Kidney (tissue), 14 donors: ENCODE results near the gene ASCL1. TPM values are rescaled to one million over a fixed set of nuclear protein-coding genes. Genes with fewer than 3 reads are reported as not detected.

Experiments used
- DNase-seq, 5 donors: peaks; one replicate each; pipeline ENCODE4 v3.0.0-alpha.2; 2013 to 2020
- FAIRE-seq: peaks from 2 replicates; lab custom pipeline; 2012; peaks lifted over from hg19 to GRCh38; lab: Jason Lieb, UNC
- H3K27ac ChIP-seq, 2 donors: one replicate each; pipeline ENCODE4 v1.7.0; 2013; ENCODE audit warnings: low read depth in 2 of 2, low read length in 2 of 2, inconsistent platforms in 1 of 2
- H3K27me3 ChIP-seq: one replicate; pipeline ENCODE4 v1.7.1; 2013; ENCODE audit warnings: low read length, inconsistent platforms; ENCODE audit not compliant: control insufficient read depth, insufficient read depth
- H3K36me3 ChIP-seq, 3 donors: one replicate each; pipeline versions ENCODE4 v1.7.0 to v1.7.1; 2013; ENCODE audit warnings: low read length in 3 of 3, control low read depth in 1 of 3, inconsistent platforms in 1 of 3; ENCODE audit not compliant: insufficient read depth in 3 of 3, control insufficient read depth in 2 of 3
- H3K4me1 ChIP-seq, 3 donors: one replicate each; pipeline versions ENCODE4 v1.7.0 to v1.7.1; 2013; ENCODE audit warnings: low read length in 3 of 3, inconsistent platforms in 1 of 3, low read depth in 1 of 3; ENCODE audit not compliant: control insufficient read depth in 2 of 3, insufficient read depth in 2 of 3
- H3K4me3 ChIP-seq, 3 donors: one replicate each; pipeline versions ENCODE4 v1.7.0 to v1.8.1; 2013; ENCODE audit warnings: low read length in 3 of 3, control low read depth in 1 of 3, inconsistent platforms in 1 of 3
- H3K9ac ChIP-seq, 3 donors: one replicate each; pipeline versions ENCODE4 v1.7.0 to v1.7.1; 2013; ENCODE audit warnings: low read length in 3 of 3, control low read depth in 1 of 3, inconsistent platforms in 1 of 3
- H3K9me3 ChIP-seq, 3 donors: one replicate each; pipeline versions ENCODE4 v1.7.0 to v1.7.1; 2013; ENCODE audit warnings: low read length in 3 of 3, control low read depth in 1 of 3, inconsistent platforms in 1 of 3; ENCODE audit not compliant: control insufficient read depth in 2 of 3, insufficient read depth in 1 of 3
- CTCF ChIP-seq: IDR thresholded peaks from 3 replicates; pipeline ENCODE4 v1.5.1; 2012; ENCODE audit warnings: mild to moderate bottlenecking, moderate library complexity, borderline replicate concordance; ENCODE audit not compliant: insufficient read depth; ENCODE audit errors: extremely low read depth
- intact Hi-C: fragments of 100-400 bp; cut with DNase I; formaldehyde crosslinking; loops from one replicate; pipeline ENCODE4 v1.11.1; 2022
- polyA plus RNA-seq: library from polyadenylated mRNA; stranded (reverse); fragments of 350-450 nt; fragmentation: Illumina TruSeq; extraction: RNeasy Lipid Tissue Mini Kit (QIAGEN cat#74804); gene quantifications from one replicate; pipeline ENCODE4 v1.2.3, GENCODE V29; 2014; ENCODE audit warnings: low read depth, low replicate concordance; ENCODE audit not compliant: insufficient read depth
- total RNA-seq: library from RNA; stranded (reverse); fragmentation: NEBNext Ultra II Directional; extraction: Animal tissue kit (Norgen Biotek cat#: 25700); gene quantifications from one replicate; pipeline ENCODE4 v1.2.1, GENCODE V29; 2021
- donor health status: control.
- donor health status: control.
- donor health status: control.
- donor health status: control.
- donor health status: control.
- donor health status: DM: yes; HTN: yes; CAD: no.
- donor health status: Normal renal cell carcinoma (clear cell type).

The ASCL1 gene
- total and polyA plus RNA-seq, 2 donors from 2014 or later = not detected

DNA sequence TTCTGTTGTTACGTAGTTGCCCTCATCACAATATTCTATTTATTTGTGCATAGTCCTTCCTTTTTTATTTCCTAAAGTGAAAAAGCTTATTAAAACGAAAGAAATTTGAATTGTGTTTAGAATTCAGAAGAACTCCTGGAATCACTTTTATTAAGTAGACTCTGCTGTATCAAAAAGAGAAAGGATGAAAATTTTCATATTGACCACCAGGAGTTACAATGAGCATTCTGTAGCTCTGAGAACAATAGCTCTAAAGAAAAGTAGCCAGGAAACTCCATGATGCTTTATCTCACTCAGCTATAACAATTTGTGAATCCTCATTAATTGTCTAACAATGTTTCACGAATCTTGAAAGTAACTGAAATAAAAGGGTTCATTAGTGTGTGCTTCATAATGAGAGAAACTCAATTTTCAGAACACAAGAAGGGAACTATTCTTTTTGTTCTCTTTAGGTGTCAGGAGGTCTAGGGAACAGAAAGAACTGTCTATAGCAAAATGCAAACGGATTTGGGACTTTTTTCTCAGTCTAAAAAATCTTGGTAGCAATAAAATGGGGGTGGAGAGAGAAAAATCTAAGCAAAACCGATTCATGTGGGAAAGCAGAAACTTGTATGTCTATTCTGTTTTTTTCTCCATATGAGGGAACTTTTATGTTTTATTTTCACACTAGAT, 19.3 kb downstream of the ASCL1 start:
- Histone ChIP-seq H3K4me1 (no peaks in the 10 kb centered on the region), H3K4me3 (no peak overlapping the region), H3K27ac (no peak overlapping the region), H3K27me3 (peaks cover 3% of the 10 kb centered on the region), H3K9ac (no peak overlapping the region), H3K36me3 (no peaks in the 10 kb centered on the region), H3K9me3 (no peaks in the 10 kb centered on the region)
- DNase-seq (no peak), FAIRE-seq (no peak)
- no peak for TF ChIP-seq CTCF
- intact Hi-C loops = no loop called here

DNA sequence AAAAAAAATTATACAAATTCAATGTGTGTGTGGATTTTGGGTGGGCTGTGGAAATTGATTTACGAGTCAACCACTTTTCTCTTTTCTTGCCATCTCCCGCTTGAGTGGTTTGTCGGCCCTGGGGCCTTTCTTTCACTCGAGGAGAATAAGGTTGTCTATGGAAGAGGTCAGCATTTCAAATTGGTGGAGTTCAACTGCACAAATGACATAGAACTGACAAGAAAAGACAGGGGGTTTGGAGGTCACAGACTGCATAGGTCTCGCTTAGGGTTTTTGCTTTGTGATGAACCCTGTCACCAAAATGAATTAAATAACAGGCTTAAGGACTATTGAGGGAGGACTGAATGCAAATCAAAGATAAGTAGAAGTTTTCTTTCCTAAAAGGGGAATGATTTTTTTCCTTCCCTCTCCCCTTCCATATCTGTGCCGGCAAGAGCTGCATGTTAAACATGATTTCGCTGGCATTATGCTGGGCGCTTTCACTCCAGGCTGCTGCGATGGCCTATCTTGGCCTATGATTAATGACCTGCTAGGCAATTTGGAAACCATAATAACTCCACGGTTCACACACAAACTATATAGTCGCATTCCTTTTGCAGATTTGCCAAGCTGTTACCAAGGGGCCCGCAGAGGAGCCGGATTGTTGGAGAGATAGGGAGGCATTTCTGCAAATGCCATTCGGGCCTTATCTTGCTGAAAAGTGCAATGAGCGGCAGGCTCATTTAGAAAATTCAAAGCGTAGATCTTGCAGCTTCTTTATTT, 20.7 kb downstream of the ASCL1 start:
- no peak for FAIRE-seq
- Histone ChIP-seq H3K4me3 (no peak overlapping the region), H3K27ac (no peak overlapping the region), H3K27me3 (no peaks in the 10 kb centered on the region), H3K36me3 (no peaks in the 10 kb centered on the region), H3K9ac (no peak overlapping the region), H3K4me1 (no peaks in the 10 kb centered on the region), H3K9me3 (no peaks in the 10 kb centered on the region)
- intact Hi-C loops = no loop called here
- no peak for DNase-seq
- TF ChIP-seq CTCF = no peak

GRCh38 chr12:102980350-102980749, 22.9 kb downstream of the ASCL1 start:
- no peak for TF ChIP-seq CTCF
- Histone ChIP-seq H3K9me3 (no peaks in the 10 kb centered on the region), H3K27ac (no peak overlapping the region), H3K36me3 (no peaks in the 10 kb centered on the region), H3K4me1 (no peaks in the 10 kb centered on the region), H3K27me3 (no peaks in the 10 kb centered on the region), H3K9ac (no peak overlapping the region), H3K4me3 (no peak overlapping the region)
- intact Hi-C loops = no loop called here
- no peak for DNase-seq
- FAIRE-seq = no peak
